Measurements from ENCODE around the gene NRCAM. TPM values are rescaled to one million over a fixed set of nuclear protein-coding genes. Genes with fewer than 3 reads are reported as not detected.

The NRCAM gene
- total and polyA plus RNA-seq, 8 donors: 10.6 to 36.7 (median 16.2) TPM

DNA sequence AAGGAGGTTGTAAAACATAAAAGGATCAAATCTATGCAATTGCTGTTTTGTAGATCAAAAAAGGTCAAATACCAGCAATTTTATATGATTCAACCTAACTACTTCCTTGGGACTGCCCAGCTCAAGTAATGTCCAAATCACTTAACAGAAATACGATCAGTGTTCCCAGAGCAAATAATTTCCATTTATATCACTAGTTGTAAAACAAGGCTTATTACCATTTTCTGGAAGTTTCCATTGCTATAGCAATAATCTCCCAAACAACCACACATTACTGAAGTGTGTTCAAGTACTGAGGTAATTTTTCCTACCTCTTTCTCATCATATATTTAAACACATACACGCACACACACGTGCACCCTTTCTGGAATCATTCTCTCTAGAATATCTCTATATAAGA lies 123.3 kb downstream of the NRCAM start:
- TF ChIP-seq, protein P1, sequence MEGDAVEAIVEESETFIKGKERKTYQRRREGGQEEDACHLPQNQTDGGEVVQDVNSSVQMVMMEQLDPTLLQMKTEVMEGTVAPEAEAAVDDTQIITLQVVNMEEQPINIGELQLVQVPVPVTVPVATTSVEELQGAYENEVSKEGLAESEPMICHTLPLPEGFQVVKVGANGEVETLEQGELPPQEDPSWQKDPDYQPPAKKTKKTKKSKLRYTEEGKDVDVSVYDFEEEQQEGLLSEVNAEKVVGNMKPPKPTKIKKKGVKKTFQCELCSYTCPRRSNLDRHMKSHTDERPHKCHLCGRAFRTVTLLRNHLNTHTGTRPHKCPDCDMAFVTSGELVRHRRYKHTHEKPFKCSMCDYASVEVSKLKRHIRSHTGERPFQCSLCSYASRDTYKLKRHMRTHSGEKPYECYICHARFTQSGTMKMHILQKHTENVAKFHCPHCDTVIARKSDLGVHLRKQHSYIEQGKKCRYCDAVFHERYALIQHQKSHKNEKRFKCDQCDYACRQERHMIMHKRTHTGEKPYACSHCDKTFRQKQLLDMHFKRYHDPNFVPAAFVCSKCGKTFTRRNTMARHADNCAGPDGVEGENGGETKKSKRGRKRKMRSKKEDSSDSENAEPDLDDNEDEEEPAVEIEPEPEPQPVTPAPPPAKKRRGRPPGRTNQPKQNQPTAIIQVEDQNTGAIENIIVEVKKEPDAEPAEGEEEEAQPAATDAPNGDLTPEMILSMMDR (IDR thresholded peaks at IDR 0.05): no peak
- ATAC-seq (no peak), DNase-seq (no peak)
- Histone ChIP-seq H3K36me3 (no peaks in the 10 kb centered on the region), H3K4me1 (no peaks in the 10 kb centered on the region), H3K4me3 (no peak overlapping the region), H3K27me3 (no peaks in the 10 kb centered on the region), H3K27ac (no peak overlapping the region), H3K9me3 (no peaks in the 10 kb centered on the region)
- intact Hi-C loops (cut with DNase I): no loop called here

DNA sequence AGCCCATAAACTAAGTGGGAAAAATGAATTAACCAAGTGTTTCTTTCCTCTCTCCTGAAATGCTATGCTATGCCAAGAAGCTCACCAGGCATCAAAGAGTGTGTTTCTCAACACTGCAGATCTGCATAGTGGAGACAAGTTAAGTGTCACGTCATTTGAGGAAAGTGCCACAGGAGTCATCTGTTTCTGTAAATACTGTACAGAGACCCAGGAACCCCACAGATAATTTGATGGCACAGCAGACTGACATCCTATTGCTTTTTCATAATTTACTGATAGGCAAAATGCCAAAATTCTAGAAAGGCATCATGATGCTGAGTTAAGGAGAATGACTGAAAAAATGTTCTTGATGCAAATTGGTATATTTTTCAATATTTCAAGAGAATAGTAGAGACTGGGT lies 124.3 kb downstream of the NRCAM start:
- no peaks in the 10 kb centered on the region for H3K4me1 ChIP-seq
- no peaks in the 10 kb centered on the region for H3K27me3 ChIP-seq
- intact Hi-C loops (cut with DNase I): no loop called here
- H3K4me3 ChIP-seq: no peak overlapping the region
- no peak overlapping the region for H3K27ac ChIP-seq
- ATAC-seq: no peak
- no peaks in the 10 kb centered on the region for H3K36me3 ChIP-seq
- DNase-seq: no peak
- no peaks in the 10 kb centered on the region for H3K9me3 ChIP-seq
- TF ChIP-seq, protein P1 (IDR thresholded peaks at IDR 0.05): no peak

DNA sequence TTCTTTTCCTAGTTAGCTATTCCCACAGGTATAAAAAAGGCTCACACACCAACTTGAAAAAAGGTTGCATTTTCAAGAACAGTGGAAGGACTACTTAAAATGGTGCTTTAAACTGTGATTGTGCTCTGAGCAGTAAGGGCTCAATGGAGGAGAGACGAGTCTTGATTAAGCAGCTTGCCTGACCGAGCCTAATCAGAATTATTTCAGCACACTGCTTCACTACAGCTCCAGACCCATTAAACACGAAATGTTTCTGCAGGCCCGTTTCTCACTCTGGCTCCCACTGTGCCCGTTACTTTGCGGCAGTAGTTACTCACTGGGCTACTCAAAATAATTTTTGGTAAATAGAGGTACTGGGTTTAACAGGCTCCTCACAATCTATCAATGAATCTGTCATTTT lies 126.0 kb downstream of the NRCAM start:
- no peak for ATAC-seq
- H3K27ac ChIP-seq: no peak overlapping the region
- TF ChIP-seq, protein P1 (IDR thresholded peaks at IDR 0.05): no peak
- no peaks in the 10 kb centered on the region for H3K36me3 ChIP-seq
- no peak overlapping the region for H3K4me3 ChIP-seq
- no peak for DNase-seq
- intact Hi-C loops (cut with DNase I): no loop called here
- H3K9me3 ChIP-seq: no peaks in the 10 kb centered on the region
- no peaks in the 10 kb centered on the region for H3K27me3 ChIP-seq
- H3K4me1 ChIP-seq: no peaks in the 10 kb centered on the region

DNA sequence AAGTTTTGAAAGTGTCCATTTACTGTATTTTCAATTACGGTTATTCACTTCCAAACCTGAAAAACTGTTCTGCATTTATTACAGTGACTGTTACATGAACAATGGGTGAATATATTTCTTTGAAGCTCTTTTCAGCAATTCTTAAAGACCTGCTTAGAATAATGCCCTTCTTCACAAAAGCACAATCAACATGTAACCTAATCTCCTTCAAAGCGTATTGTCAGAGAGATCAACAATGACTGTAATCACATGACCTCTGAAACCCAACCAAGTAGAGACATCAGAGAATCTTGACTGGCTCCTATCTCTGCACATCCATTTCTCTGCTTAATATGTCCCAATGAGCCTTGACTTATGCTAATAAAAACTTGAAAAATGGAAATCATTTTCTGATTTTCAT lies 126.7 kb downstream of the NRCAM start:
- H3K4me3 ChIP-seq: no peak overlapping the region
- no peak overlapping the region for H3K27ac ChIP-seq
- DNase-seq: no peak
- no peaks in the 10 kb centered on the region for H3K27me3 ChIP-seq
- TF ChIP-seq, protein P1 (IDR thresholded peaks at IDR 0.05): no peak
- no peaks in the 10 kb centered on the region for H3K4me1 ChIP-seq
- no peaks in the 10 kb centered on the region for H3K9me3 ChIP-seq
- H3K36me3 ChIP-seq: no peaks in the 10 kb centered on the region
- intact Hi-C loops (cut with DNase I): no loop called here
- ATAC-seq: no peak

DNA sequence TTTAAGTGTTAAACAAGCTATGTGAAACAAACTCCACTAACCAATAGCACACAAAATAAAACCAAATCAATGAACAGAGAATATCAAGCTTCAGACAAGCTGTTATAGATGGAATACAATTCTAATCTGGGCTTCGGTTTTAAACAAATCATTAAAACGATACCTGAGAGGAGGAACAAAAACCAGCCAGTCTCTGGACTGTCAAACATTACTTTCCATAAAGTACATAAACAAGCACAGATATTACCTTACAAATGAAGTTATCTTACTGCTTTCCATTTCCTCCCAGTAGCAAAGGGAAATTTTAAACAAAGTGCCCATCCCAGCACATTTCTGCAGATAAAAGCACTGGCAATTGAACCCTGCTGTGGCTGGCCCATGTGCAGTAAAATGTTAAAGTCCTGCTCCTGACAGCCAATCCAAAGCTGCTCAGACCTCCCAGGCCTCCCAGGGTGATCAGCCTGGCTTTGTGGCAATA lies 128.0 kb downstream of the NRCAM start:
- H3K36me3 ChIP-seq: no peaks in the 10 kb centered on the region
- intact Hi-C loops (cut with DNase I): no loop called here
- DNase-seq: no peak
- H3K27ac ChIP-seq: no peak overlapping the region
- no peak for ATAC-seq
- H3K4me3 ChIP-seq: no peak overlapping the region
- TF ChIP-seq, protein P1 (IDR thresholded peaks at IDR 0.05): no peak
- H3K27me3 ChIP-seq: no peaks in the 10 kb centered on the region
- no peaks in the 10 kb centered on the region for H3K9me3 ChIP-seq
- H3K4me1 ChIP-seq: no peaks in the 10 kb centered on the region
